GM21390 (cell line): ENCODE measurements around the gene SLC1A3.
"Not testable (repeated sequence)": the region's sequence is repeated elsewhere in the genome, so short reads cannot be mapped to it uniquely, and the experiment has no call there.

Source experiments
- ATAC-seq: cut with Tn5 transposase; IDR thresholded peaks from one replicate; pipeline ENCODE4 v1.9.1; 2021; ENCODE audit not compliant: unreplicated experiment

The SLC1A3 gene

GRCh38 chr5:36630201-36631145, 24.1 kb downstream of the SLC1A3 start:
- no peak for ATAC-seq

GRCh38 chr5:36631154-36631553, 24.7 kb downstream of the SLC1A3 start:
- no peak for ATAC-seq

- no peak for ATAC-seq
Observed at GRCh38 chr5:36631620-36632362, 25.4 kb downstream of the SLC1A3 start.

GRCh38 chr5:36632363-36632664, 25.9 kb downstream of the SLC1A3 start:
- ATAC-seq, result no peak

GRCh38 chr5:36635721-36636390, 29.4 kb downstream of the SLC1A3 start:
- ATAC-seq, result no peak

DNA sequence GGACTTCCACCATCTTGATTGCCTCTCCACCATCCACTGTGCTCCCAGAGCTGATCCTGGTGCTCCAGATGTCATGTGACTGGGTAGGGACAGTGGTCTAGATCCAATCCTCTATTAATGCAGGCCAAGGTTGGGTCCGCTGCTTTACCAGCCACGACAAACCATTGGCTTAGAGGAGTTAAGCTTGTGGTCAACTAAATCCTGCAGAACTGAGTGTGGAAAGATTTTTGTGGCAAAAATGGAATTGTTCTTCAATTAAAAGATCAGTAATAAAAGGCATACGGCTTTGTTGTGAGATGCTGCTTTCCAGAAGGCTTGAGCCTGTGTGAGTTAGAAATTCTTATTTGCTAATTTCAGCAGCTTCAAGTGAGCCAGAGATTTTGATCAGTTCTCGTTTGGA, 30.7 kb downstream of the SLC1A3 start:
- ATAC-seq, result no peak

- no peak for ATAC-seq
Observed at GRCh38 chr5:36637516-36637915, 31.1 kb downstream of the SLC1A3 start.

DNA sequence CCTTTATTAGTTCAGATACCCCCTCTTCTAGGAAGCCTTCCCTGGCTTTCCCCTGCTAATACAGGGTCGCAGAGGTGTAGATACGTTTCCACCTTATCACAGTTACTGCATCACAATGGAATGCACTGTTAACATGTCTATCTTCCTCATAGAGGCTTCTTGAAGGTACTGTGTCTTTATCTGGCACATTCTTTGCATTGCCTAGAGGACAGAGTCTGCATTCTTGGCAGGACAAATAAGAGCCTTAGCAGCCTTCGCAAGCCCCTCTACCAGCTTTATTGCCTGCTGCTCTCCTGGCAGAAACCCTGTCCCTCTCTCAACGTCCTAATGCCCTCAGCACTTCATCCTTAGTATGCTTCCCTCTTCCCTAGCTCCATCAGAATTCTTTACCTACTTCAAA, 31.6 kb downstream of the SLC1A3 start:
- no peak for ATAC-seq

GRCh38 chr5:36640949-36641348, 34.5 kb downstream of the SLC1A3 start:
- ATAC-seq, result no peak

GRCh38 chr5:36641431-36641830, 35.0 kb downstream of the SLC1A3 start:
- ATAC-seq, result no peak

DNA sequence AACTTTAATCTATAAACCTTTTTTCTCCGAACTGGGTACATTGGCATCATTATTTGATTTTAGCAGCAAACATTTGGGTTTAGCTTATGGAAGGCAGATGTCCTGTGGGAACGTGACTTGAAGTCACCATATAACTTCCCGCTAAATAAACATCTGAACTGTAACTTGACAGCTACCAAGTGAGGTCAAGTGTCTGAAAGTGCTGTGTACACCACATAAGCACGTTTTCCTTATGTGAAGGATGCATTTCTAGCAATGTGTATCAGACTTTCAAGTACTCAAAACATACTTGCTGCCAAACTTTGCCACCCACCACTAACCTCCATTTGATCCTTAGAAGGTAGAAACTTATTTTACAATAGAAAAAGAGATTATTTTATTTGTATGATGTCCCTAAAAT, 35.7 kb downstream of the SLC1A3 start:
- ATAC-seq, result no peak

- ATAC-seq, result no peak
Observed at GRCh38 chr5:36643162-36643561, 36.8 kb downstream of the SLC1A3 start.

- not testable (repeated sequence) for ATAC-seq
Observed at GRCh38 chr5:36643841-36644240, 37.4 kb downstream of the SLC1A3 start.

DNA sequence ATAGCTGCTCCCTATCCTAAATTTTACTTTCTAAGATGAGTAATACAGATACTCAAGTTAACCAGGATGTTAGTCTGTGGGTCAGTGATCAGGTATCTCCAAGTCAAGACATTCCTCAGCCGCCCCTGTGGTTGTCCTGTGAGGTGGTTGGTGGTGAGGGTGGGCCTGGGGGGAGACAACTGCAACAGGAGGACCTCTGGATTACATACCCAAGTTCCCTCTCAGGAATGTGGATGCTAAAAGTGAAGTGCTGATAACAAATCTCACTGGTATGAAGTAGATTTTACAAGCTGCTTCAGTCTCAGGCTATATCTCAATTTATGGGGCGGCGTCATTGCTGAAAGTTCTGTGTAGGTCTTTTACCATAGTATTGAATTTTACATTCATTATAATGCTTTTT, 38.3 kb downstream of the SLC1A3 start:
- no peak for ATAC-seq

GRCh38 chr5:36646100-36646499, 39.7 kb downstream of the SLC1A3 start:
- no peak for ATAC-seq

GRCh38 chr5:36646507-36647023, 40.2 kb downstream of the SLC1A3 start:
- ATAC-seq, result no peak

DNA sequence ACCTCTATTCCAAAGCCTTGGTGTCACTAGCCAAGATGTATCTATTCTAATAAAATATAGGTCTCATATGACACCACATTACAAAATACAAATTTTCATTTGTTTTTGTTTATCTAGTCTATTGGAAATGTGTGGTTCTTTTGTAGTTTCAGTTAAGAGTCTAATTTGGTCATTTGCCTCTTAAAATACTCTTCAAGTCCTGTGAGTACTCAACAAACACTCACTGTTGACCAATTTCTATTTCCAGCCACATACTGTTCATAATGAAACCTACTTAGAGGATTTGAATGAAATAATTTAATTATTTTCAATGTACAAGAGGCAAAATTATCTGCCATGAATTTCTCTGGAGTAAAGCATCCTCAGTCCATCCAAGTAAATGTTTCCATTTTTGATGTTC, 40.6 kb downstream of the SLC1A3 start:
- no peak for ATAC-seq

DNA sequence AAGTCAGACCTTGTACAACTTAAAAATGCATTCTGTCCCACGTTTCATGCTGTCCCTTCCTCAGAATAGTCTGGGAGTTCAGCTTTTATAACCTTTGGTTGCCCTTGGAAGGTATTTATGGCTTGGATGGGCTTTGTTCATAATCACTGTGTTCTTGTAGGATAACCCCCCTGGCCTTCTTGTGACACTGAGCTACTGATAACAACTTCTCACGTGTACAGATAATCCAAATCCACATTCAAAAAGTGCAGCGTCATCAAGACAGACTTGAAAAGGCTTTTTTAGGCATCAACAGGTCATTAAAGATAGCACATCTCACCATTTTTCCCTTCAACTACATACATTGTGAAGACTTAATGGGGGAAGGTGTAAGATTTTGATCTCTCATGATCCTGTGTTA, 42.0 kb downstream of the SLC1A3 start:
- ATAC-seq, result no peak

DNA sequence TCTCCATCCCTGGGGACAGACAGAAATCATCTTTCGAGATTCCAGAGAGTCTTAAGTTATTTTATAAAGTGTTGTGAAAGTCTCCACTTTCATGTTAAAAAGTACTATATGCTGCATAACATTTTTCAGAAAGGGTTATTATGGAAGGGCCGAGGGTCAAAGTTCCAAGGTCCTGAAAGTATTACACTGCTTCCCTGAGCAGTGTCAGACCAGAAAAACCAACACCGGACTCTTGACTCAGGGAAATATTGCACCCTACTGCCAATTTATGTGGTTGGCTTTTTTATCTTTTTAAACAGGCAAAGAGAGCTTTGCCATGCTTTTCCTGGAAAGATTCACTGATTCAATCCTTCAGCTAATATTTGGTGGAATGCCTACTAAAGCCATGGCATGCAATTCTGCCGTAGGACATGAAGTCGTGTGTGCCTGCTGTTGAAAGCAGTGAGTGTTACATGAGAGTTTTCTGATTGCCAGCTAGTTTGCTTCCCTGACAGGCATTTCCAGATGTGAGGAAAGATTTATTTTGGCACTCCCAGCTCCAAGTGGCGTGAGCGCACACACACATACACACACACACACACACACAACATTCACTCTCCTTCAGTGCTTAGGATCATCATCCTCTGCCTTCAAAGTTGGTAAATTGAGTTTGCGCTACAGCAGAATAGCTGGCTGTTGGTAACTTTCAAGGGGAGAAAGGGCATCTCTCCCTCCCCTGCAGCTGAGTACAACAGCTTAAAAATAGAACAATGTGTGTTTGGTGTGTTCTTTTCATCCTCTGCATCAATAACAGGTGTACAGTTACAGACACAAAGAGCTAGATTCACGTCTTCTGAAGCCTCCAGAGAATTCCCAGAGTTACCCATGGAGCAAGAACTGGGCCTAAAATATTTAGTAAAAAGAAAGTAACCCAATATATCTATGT, 45.6 kb downstream of the SLC1A3 start:
- ATAC-seq, result no peak

- no peak for ATAC-seq
Observed at GRCh38 chr5:36653044-36653705, 46.8 kb downstream of the SLC1A3 start.
